Activated CD8-positive, alpha-beta T cell treated with anti-CD3 and anti-CD28 coated beads, Interleukin-2, amount 10 ng/mL, durations not matched to agents 7 days and 5 days (primary cell): Measurements from ENCODE around the gene IKZF2. TPM values are rescaled to one million over a fixed set of nuclear protein-coding genes. Genes with fewer than 3 reads are reported as not detected.

ENCODE experiments used
- ATAC-seq: fragments of 150-1000 bp; cut with Tn5 transposase; one replicate; pipeline ENCODE4 v1.10.0; 2021; ENCODE audit warnings: moderate library complexity
- CTCF ChIA-PET: fragments of 350-600 bp; sonication (Branson Sonifier 250); formaldehyde crosslinking; loops from one replicate; lab custom pipeline; 2021; ENCODE audit warnings: antibody characterized with exemption; lab: Charles Lee
- POLR2A ChIA-PET: fragments of 350-600 bp; sonication (Branson Sonifier 250); formaldehyde crosslinking; loops from one replicate; lab custom pipeline; 2021; ENCODE audit warnings: antibody characterized with exemption; lab: Charles Lee
- DNase-seq: peaks from one replicate; pipeline ENCODE4 v3.0.0-alpha.2; 2020
- H3K27ac Mint-ChIP-seq: one replicate; pipeline ENCODE4 v1.8.0; 2021; ENCODE audit warnings: mild to moderate bottlenecking, mixed read lengths
- H3K27me3 Mint-ChIP-seq: one replicate; pipeline ENCODE4 v1.8.0; 2021; ENCODE audit warnings: low read depth, mixed read lengths
- H3K36me3 Mint-ChIP-seq: one replicate; pipeline ENCODE4 v1.8.0; 2021; ENCODE audit warnings: low read depth, mixed read lengths
- H3K4me1 Mint-ChIP-seq: one replicate; pipeline ENCODE4 v1.8.0; 2021; ENCODE audit warnings: low read depth, mixed read lengths
- H3K4me3 Mint-ChIP-seq: one replicate; pipeline ENCODE4 v1.8.0; 2021; ENCODE audit warnings: mild to moderate bottlenecking, mixed read lengths
- H3K9me3 Mint-ChIP-seq: one replicate; pipeline ENCODE4 v1.8.0; 2022; ENCODE audit warnings: mixed read lengths; ENCODE audit not compliant: insufficient read depth
- total RNA-seq, 2 experiments: library from RNA; stranded (reverse); gene quantifications; one replicate each; pipeline ENCODE4 v1.2.3, GENCODE V29; 2021

Gene IKZF2
- total RNA-seq, 2 experiments from 2014 or later = 29.7 to 30.8 TPM

- Mint-ChIP-seq H3K27ac (no peak overlapping the region), H3K36me3 (peaks cover 24% of the 10 kb centered on the region), H3K4me3 (no peak overlapping the region), H3K4me1 (peaks cover 2% of the 10 kb centered on the region), H3K9me3 (peaks cover 9% of the 10 kb centered on the region), H3K27me3 (no peaks in the 10 kb centered on the region)
- no peak for DNase-seq
- CTCF ChIA-PET = interaction anchor here (0.9 to 1.4 kb wide), 3 partner anchors 12 to 218 kb away, joined by 3 read pairs; no protein-coding TSS in a partner anchor
- no peak for ATAC-seq
- POLR2A ChIA-PET = no interaction called here
These were observed 156.4 kb downstream of the IKZF2 start for GRCh38 chr2:212994976-212995375.

DNA sequence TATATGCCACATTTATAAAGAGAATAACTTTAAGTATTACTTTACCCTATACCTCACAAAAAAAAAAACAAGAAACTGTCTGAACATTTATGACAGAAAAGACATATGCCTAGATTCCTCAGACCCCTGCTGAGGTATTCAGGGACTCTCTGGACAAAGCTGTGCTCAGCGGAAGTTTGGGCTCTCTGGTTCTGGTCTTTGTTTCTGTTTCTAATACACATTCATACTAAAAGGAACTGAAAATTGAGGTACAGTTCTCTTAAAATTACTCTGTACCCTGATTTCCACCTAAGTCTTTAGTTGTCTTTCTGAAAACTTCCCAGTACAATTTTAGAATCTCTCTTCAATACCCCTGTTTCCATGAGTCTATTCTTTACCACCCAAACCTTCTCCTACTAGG lies 160.3 kb downstream of the IKZF2 start:
- ChIA-PET POLR2A (no interaction called here), CTCF (no interaction called here)
- no peaks in the 10 kb centered on the region for H3K27me3 Mint-ChIP-seq
- no peak overlapping the region for H3K27ac Mint-ChIP-seq
- H3K36me3 Mint-ChIP-seq = peaks cover 28% of the 10 kb centered on the region
- ATAC-seq = no peak
- no peak for DNase-seq
- H3K4me1 Mint-ChIP-seq = no peaks in the 10 kb centered on the region
- H3K9me3 Mint-ChIP-seq = no peaks in the 10 kb centered on the region
- H3K4me3 Mint-ChIP-seq = no peak overlapping the region

GRCh38 chr2:212990697-212991096 lies 160.7 kb downstream of the IKZF2 start:
- ATAC-seq (no peak), DNase-seq (no peak)
- Mint-ChIP-seq H3K36me3 (peaks cover 28% of the 10 kb centered on the region), H3K4me1 (no peaks in the 10 kb centered on the region), H3K27ac (no peak overlapping the region), H3K9me3 (no peaks in the 10 kb centered on the region), H3K4me3 (no peak overlapping the region), H3K27me3 (no peaks in the 10 kb centered on the region)
- CTCF ChIA-PET = no interaction called here
- POLR2A ChIA-PET = no interaction called here

DNA sequence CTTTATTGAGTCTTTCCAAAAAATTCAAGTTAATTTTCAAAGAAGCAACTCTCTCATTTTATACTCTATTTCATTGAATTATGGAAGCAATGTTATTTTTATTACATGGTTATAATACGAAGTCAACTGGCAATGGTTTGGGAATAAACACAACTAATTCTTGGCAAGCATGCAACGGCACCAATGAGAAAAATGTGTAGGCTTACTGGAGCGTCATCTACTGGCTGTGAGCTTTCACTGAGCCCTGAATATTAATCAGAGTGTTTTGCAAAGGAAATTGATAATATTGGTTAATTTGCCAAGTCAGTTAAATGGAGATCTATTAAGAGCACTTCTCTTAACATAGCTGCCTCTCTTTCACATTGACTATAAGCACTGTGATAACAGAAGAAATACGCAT lies 163.9 kb downstream of the IKZF2 start:
- Mint-ChIP-seq H3K36me3 (peaks cover 18% of the 10 kb centered on the region), H3K27me3 (no peaks in the 10 kb centered on the region), H3K9me3 (no peaks in the 10 kb centered on the region), H3K4me3 (no peak overlapping the region), H3K4me1 (no peaks in the 10 kb centered on the region), H3K27ac (no peak overlapping the region)
- ChIA-PET CTCF (no interaction called here), POLR2A (no interaction called here)
- DNase-seq (no peak), ATAC-seq (no peak)

GRCh38 chr2:212984129-212984528 lies 167.3 kb downstream of the IKZF2 start:
- ATAC-seq = no peak
- CTCF ChIA-PET = no interaction called here
- no peak for DNase-seq
- peaks cover 15% of the 10 kb centered on the region for H3K36me3 Mint-ChIP-seq
- POLR2A ChIA-PET = no interaction called here
- H3K27ac Mint-ChIP-seq = no peak overlapping the region
- H3K9me3 Mint-ChIP-seq = no peaks in the 10 kb centered on the region
- H3K4me3 Mint-ChIP-seq = no peak overlapping the region
- H3K4me1 Mint-ChIP-seq = peaks cover 12% of the 10 kb centered on the region
- H3K27me3 Mint-ChIP-seq = no peaks in the 10 kb centered on the region

GRCh38 chr2:212979799-212980198 lies 171.6 kb downstream of the IKZF2 start:
- ChIA-PET CTCF (no interaction called here), POLR2A (no interaction called here)
- no peak overlapping the region for H3K4me3 Mint-ChIP-seq
- DNase-seq (peak; percentile 23), ATAC-seq (peak; percentile 78)
- no peaks in the 10 kb centered on the region for H3K27me3 Mint-ChIP-seq
- H3K36me3 Mint-ChIP-seq = peaks cover 15% of the 10 kb centered on the region
- H3K4me1 Mint-ChIP-seq = peaks cover 15% of the 10 kb centered on the region
- H3K9me3 Mint-ChIP-seq = no peaks in the 10 kb centered on the region
- H3K27ac Mint-ChIP-seq = peak overlapping the region; percentile 77

- CTCF ChIA-PET = interaction anchor here (0.6 kb wide), 1 partner anchor 173 kb away, joined by 3 read pairs; no protein-coding TSS in a partner anchor
These were observed 172.3 kb downstream of the IKZF2 start for GRCh38 chr2:212979046-212979612.

GRCh38 chr2:212977152-212977551 lies 174.3 kb downstream of the IKZF2 start:
- POLR2A ChIA-PET = no interaction called here
- CTCF ChIA-PET = no interaction called here
- Mint-ChIP-seq H3K36me3 (peaks cover 15% of the 10 kb centered on the region), H3K4me3 (no peak overlapping the region), H3K27me3 (no peaks in the 10 kb centered on the region), H3K4me1 (peaks cover 15% of the 10 kb centered on the region), H3K27ac (no peak overlapping the region), H3K9me3 (no peaks in the 10 kb centered on the region)
- DNase-seq (no peak), ATAC-seq (no peak)

More at GRCh38 chr2:212979046-212979612, 172.3 kb downstream of the IKZF2 start:
- Mint-ChIP-seq H3K36me3 (peaks cover 15% of the 10 kb centered on the region), H3K27me3 (no peaks in the 10 kb centered on the region), H3K27ac (no peak overlapping the region), H3K9me3 (no peaks in the 10 kb centered on the region), H3K4me1 (peaks cover 15% of the 10 kb centered on the region), H3K4me3 (no peak overlapping the region)
- POLR2A ChIA-PET = interaction anchor here (0.6 kb wide), 1 partner anchor 1750 kb away, joined by 4 read pairs; no protein-coding TSS in a partner anchor
- no peak for DNase-seq
- no peak for ATAC-seq

- Mint-ChIP-seq H3K4me1 (peaks cover 13% of the 10 kb centered on the region), H3K9me3 (no peaks in the 10 kb centered on the region), H3K36me3 (peaks cover 21% of the 10 kb centered on the region), H3K27me3 (no peaks in the 10 kb centered on the region), H3K27ac (peak overlapping the region; percentile 6), H3K4me3 (no peak overlapping the region)
- ATAC-seq (no peak), DNase-seq (no peak)
- ChIA-PET CTCF (interaction anchor here (1.2 kb wide), 1 partner anchor 14 kb away, joined by 3 read pairs; no protein-coding TSS in a partner anchor), POLR2A (interaction anchor here (0.7 kb wide), 1 partner anchor 147 kb away, joined by 3 read pairs; no protein-coding TSS in a partner anchor)
These were observed 176.1 kb downstream of the IKZF2 start for GRCh38 chr2:212975333-212975732.

DNA sequence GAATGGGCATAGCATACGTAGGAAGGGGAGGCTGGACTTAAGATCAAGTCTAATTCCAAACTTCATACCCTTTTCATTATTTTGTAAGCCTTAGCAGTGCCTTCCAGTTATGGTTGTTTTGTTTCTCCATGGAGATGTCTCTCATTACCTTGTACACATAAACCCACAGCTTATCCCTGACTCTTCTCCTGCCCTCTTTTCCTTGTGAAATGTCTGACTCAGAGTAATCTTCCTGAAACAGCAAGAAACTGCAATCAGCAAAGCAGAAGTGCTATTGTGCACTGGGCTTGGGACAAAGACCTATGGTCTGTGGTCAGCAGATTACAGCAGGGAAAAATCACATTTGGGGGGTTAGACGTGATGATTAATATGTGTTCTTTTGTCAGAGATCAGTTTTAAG lies 176.7 kb downstream of the IKZF2 start:
- Mint-ChIP-seq H3K4me3 (no peak overlapping the region), H3K27me3 (no peaks in the 10 kb centered on the region), H3K36me3 (peaks cover 23% of the 10 kb centered on the region), H3K9me3 (no peaks in the 10 kb centered on the region), H3K4me1 (peaks cover 8% of the 10 kb centered on the region), H3K27ac (no peak overlapping the region)
- DNase-seq (no peak), ATAC-seq (no peak)
- CTCF ChIA-PET = interaction anchor here (1.2 kb wide), 1 partner anchor 14 kb away, joined by 3 read pairs; no protein-coding TSS in a partner anchor
- POLR2A ChIA-PET = no interaction called here

DNA sequence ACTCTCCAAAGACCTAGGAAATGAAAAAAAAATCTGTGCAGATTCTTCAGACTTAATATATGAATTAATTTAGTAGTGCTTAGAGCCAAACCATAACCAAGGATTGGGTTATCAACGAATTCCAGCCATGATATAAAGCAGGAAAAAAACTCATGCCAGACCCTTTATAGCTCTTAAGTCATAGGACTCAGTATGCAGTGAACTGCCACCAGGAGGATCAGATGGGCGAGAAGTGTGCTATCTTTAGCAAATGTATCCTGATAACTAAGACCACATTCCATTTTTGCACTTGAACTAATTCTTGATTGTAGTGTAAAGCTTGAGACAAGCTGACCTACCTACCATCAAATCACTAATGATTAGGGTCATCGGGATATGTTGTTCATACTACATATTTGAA lies 178.1 kb downstream of the IKZF2 start:
- H3K27ac Mint-ChIP-seq = no peak overlapping the region
- POLR2A ChIA-PET = no interaction called here
- DNase-seq = no peak
- no peaks in the 10 kb centered on the region for H3K27me3 Mint-ChIP-seq
- CTCF ChIA-PET = interaction anchor here (1.2 kb wide), 1 partner anchor 176 kb away, joined by 5 read pairs; no protein-coding TSS in a partner anchor
- no peak overlapping the region for H3K4me3 Mint-ChIP-seq
- H3K36me3 Mint-ChIP-seq = peaks cover 23% of the 10 kb centered on the region
- H3K4me1 Mint-ChIP-seq = peaks cover 8% of the 10 kb centered on the region
- H3K9me3 Mint-ChIP-seq = no peaks in the 10 kb centered on the region
- no peak for ATAC-seq

DNA sequence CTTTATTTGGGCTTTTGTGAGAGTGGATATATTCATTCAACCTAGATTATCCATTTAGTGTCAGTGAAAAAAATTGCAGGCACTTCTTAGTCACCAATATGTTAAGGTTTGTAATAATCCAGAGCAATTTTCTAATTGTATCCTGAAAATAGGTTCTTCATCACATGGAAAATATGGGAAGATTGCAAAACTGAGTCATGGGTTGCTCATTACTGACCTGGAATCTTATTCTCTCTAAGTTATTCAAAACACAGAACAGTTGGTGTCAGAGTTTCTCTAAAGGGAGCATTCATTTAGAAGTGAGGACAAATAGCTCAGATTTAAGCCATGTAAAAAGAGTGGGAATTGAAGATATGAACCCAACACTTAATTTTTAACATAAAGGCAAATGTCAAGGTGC lies 181.3 kb downstream of the IKZF2 start:
- POLR2A ChIA-PET = interaction anchor here (0.5 kb wide), 1 partner anchor 71 kb away, joined by 3 read pairs; no protein-coding TSS in a partner anchor
- H3K27me3 Mint-ChIP-seq = no peaks in the 10 kb centered on the region
- peaks cover 9% of the 10 kb centered on the region for H3K4me1 Mint-ChIP-seq
- H3K36me3 Mint-ChIP-seq = peaks cover 8% of the 10 kb centered on the region
- H3K27ac Mint-ChIP-seq = no peak overlapping the region
- no peaks in the 10 kb centered on the region for H3K9me3 Mint-ChIP-seq
- no peak overlapping the region for H3K4me3 Mint-ChIP-seq
- CTCF ChIA-PET = no interaction called here
- ATAC-seq (no peak), DNase-seq (no peak)
